Measurements from ENCODE around the gene MACROD2.

The MACROD2 gene

DNA sequence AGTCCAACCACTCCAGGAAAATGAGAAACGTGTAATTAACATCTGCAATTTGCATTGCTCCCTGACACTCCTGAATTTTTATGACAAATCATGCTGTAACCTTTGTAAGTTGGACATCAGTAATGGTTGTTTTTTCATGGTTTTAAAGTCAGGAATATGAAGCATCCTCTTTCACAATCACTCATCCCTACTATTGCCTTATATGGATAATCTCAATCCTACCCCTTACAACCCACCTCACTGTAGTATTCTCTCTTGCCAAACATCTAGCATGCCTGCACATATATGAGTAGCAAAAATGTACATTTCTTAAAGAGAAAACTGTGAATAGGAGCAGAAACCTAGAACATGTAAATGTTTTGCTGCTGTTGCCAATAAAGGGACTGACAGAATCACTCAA is 1848.5 kb downstream of the MACROD2 start:
- ChIA-PET CTCF (no interaction called here), POLR2A (ENCODE audit: low non-redundant PET) (no interaction called here)
- H3K27ac ChIP-seq: no peak overlapping the region
- DNase-seq (ENCODE audit: low spot score): no peak
- no peak for TF ChIP-seq CTCF (conservative IDR thresholded peaks at IDR 0.05; ENCODE audit: low read depth)

- DNase-seq (ENCODE audit: low spot score): no peak
These were observed 1852.0 kb downstream of the MACROD2 start for GRCh38 chr20:15847196-15847784.

DNA sequence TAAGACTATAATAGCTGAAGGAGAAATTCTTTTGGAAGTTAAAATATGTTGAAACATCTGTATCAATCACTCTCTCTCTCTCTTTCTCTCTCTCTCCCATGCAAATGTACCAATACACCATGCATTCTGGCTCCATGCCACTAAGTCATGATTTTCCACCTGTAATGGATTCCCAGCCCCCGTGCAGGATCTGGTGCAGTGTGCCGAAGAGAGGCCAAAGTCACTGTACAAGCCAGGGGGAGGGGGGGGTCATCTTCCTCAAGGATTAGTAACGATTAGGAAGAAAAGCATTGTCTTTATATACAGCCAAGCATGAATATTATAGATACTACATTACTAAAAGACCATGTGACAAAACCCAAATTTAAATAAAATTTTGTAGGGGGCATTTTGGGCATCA is 1852.8 kb downstream of the MACROD2 start:
- no peak for DNase-seq (ENCODE audit: low spot score)
- TF ChIP-seq CTCF (conservative IDR thresholded peaks at IDR 0.05; ENCODE audit: low read depth): no peak
- ChIA-PET POLR2A (ENCODE audit: low non-redundant PET) (no interaction called here), CTCF (no interaction called here)
- no peak overlapping the region for H3K27ac ChIP-seq

More at GRCh38 chr20:15847196-15847784, 1852.0 kb downstream of the MACROD2 start:
- H3K27ac ChIP-seq: no peak overlapping the region
- no peak for TF ChIP-seq CTCF (conservative IDR thresholded peaks at IDR 0.05; ENCODE audit: low read depth)
- CTCF ChIA-PET: no interaction called here
- POLR2A ChIA-PET (ENCODE audit: low non-redundant PET): no interaction called here

- CTCF ChIA-PET: no interaction called here
- POLR2A ChIA-PET (ENCODE audit: low non-redundant PET): no interaction called here
- no peak for DNase-seq (ENCODE audit: low spot score)
- no peak overlapping the region for H3K27ac ChIP-seq
- TF ChIP-seq CTCF (conservative IDR thresholded peaks at IDR 0.05; ENCODE audit: low read depth): no peak
These were observed 1853.8 kb downstream of the MACROD2 start for GRCh38 chr20:15848995-15849610.

GRCh38 chr20:15851576-15852215 is 1856.4 kb downstream of the MACROD2 start:
- no peak overlapping the region for H3K27ac ChIP-seq
- no peak for DNase-seq (ENCODE audit: low spot score)
- no peak for TF ChIP-seq CTCF (conservative IDR thresholded peaks at IDR 0.05; ENCODE audit: low read depth)
- POLR2A ChIA-PET (ENCODE audit: low non-redundant PET): no interaction called here
- CTCF ChIA-PET: no interaction called here

- ChIA-PET POLR2A (ENCODE audit: low non-redundant PET) (no interaction called here), CTCF (no interaction called here)
- no peak for DNase-seq (ENCODE audit: low spot score)
- TF ChIP-seq CTCF (conservative IDR thresholded peaks at IDR 0.05; ENCODE audit: low read depth): no peak
- H3K27ac ChIP-seq: no peak overlapping the region
These were observed 1859.6 kb downstream of the MACROD2 start for GRCh38 chr20:15854911-15855310.
